GM18505 (cell line): ENCODE results near the gene ZFP90.
A peak's percentile ranks its signal among the peaks of the same experiment; 100 is the strongest.
"Not testable (repeated sequence)": the region's sequence is repeated elsewhere in the genome, so short reads cannot be mapped to it uniquely, and the experiment has no call there.

ENCODE experiments used
- ATAC-seq: cut with Tn5 transposase; IDR thresholded peaks from one replicate; pipeline ENCODE4 v1.9.1; 2021; ENCODE audit not compliant: unreplicated experiment
- POLR2A ChIP-seq: IDR thresholded peaks from 4 replicates; pipeline ENCODE4 v1.6.1; 2011; ENCODE audit warnings: borderline replicate concordance; ENCODE audit not compliant: insufficient read depth, insufficient read length; ENCODE audit errors: extremely low read depth

Gene ZFP90

DNA sequence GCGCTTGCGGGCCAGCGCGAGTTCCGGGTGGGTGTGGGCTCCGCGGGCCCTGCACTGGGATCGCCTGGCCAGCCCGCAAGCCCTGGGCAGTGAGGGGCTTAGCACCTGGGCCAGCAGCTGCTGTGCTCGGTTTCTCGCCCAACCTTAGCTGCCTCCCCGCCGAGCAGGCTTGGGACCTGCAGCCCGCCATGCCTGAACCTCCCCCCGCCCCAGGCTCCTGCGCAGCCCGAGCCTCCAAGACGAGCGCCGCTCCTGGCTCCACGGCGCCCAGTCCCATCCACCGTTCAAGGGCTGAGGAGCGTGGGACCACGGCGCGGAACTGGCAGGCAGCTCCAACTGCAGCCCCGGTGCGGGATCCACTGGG lies 12.3 kb upstream of the ZFP90 start:
- TF ChIP-seq POLR2A, result no peak
- no peak for ATAC-seq

GRCh38 chr16:68528233-68528632 lies 10.9 kb upstream of the ZFP90 start:
- no peak for TF ChIP-seq POLR2A
- ATAC-seq, result no peak

- TF ChIP-seq POLR2A, result no peak
- ATAC-seq, result peak; percentile 73
Measured at GRCh38 chr16:68528686-68529379, 10.3 kb upstream of the ZFP90 start.

- no peak for TF ChIP-seq POLR2A
- no peak for ATAC-seq
Measured at GRCh38 chr16:68529608-68529930, 9.5 kb upstream of the ZFP90 start.

DNA sequence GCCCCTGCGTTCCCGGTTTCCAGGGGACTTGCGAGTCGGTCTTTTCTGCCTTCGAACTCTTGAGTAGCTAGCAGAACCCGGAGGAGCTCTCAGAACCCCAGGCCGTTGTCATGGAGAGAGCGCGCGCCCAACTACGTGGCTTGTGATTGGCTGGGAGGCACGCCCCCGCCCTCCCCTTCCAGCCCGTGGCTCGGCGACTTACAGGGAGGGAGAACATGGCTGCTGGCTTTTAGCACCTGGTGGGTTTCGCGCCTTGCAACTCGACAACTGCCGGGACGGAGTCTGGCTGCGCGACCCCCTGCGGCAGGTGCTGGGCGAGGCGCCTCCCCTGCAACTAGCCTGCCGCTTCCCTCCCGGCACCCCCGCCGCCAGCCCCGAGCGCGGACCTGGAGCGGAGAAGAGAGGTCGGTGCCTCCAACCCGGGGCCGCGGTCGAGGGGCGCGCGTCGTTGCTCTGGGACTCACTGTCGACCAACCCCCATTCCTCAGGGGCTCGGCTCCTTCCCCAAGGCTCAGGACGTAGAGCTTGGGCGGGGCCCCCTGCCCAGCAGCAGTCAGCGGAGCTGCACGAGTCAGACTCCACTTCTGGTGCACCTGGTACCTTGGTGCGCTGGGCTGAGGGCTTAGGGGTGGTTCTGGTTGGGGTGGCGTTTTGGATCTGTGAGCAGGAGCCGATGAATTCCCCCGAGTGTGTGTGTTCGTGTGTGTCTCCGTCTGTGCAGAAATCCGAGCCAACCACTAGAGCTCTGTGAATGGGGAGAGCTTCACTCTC lies 9.0 kb upstream of the ZFP90 start:
- ATAC-seq, result peak; percentile 63
- TF ChIP-seq POLR2A, result peak; percentile 51

DNA sequence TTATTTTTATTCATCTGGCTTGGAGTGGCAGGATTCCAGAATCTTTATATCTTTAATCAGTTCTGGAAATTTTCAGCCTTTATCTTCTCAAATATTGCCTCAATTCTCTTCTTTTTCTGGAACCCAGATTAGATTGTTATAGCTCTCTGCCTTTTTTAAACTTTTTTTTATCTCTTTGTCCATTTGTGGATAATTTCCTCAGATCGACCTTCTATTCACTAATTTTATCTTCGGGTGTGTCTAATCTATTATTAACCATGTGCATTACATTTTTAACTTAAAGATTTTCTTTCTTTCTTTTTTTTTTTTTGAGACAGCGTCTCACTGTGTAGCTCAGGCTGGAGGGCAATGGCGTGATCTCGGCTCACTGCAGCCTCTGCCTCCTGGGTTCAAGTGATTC lies 5.2 kb upstream of the ZFP90 start:
- TF ChIP-seq POLR2A, result no peak
- ATAC-seq, result no peak

GRCh38 chr16:68535331-68535730 lies 3.8 kb upstream of the ZFP90 start:
- no peak for TF ChIP-seq POLR2A
- ATAC-seq, result no peak

GRCh38 chr16:68539711-68540239 lies 684 bp downstream of the ZFP90 start:
- TF ChIP-seq POLR2A, result no peak
- no peak for ATAC-seq

DNA sequence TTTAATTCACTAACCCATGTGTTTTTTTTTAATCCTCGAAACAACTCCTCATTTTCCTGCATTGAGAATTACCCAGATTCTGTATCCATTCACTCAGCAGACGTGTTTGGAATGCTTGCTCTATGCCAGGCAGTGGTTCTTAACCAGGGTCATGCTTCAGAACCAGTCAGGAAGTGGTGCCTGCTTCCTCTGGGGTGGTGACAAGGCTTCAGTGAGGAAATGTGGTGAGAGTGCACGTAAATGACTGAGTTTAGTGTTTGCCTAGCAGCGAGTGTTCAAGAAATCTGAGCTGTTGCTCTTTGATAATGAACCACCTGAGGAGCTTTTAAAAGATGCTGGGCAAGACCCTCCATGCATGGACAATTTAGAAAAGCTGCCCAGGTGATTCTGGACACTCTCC lies 9.9 kb downstream of the ZFP90 start:
- no peak for TF ChIP-seq POLR2A
- no peak for ATAC-seq

GRCh38 chr16:68553186-68553585 lies 14.1 kb downstream of the ZFP90 start:
- no peak for ATAC-seq
- TF ChIP-seq POLR2A, result no peak

- ATAC-seq, result not testable (repeated sequence)
Measured at GRCh38 chr16:68560341-68560740, 21.2 kb downstream of the ZFP90 start.

DNA sequence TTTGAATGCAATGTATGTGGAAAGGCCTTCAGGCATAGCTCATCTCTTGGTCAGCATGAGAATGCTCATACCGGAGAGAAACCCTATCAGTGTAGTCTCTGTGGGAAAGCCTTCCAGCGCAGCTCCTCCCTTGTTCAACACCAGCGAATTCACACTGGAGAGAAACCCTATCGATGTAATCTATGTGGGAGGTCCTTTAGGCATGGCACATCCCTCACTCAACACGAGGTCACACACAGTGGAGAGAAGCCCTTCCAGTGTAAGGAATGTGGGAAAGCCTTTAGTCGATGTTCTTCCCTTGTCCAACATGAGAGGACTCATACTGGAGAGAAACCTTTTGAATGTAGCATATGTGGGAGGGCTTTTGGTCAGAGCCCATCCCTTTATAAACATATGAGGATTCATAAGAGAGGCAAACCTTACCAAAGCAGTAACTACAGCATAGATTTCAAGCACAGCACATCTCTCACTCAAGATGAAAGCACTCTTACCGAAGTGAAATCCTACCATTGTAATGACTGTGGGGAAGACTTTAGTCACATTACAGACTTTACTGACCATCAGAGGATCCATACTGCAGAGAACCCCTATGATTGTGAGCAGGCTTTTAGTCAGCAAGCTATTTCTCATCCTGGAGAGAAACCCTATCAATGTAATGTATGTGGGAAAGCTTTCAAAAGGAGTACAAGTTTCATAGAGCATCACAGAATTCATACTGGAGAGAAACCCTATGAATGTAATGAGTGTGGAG lies 24.7 kb downstream of the ZFP90 start:
- no peak for ATAC-seq
- TF ChIP-seq POLR2A, result no peak

DNA sequence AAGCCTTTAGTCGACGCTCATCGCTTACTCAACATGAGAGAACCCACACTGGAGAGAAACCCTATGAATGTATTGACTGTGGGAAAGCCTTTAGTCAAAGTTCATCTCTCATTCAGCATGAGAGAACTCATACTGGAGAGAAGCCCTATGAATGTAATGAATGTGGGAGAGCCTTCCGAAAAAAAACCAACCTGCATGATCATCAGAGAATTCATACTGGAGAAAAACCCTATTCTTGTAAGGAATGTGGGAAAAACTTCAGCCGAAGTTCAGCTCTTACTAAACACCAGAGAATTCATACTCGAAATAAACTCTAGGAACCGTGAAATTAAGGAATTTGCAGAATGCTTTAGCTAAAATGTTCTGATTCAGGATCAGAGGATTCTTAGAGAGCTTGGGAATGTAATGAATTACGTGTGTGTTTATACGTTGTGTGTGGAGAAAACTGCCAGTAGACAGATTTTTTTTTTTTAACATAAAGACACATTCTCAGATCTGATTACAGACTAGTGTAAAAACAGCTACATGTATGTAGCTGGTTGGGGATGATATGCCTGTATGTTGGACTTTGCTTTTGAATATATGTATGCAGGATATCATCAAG lies 25.4 kb downstream of the ZFP90 start:
- TF ChIP-seq POLR2A, result no peak
- no peak for ATAC-seq
